ENCODE results near the gene HOXD3. TPM values are rescaled to one million over a fixed set of nuclear protein-coding genes. Genes with fewer than 3 reads are reported as not detected.

The HOXD3 gene
- total and polyA plus RNA-seq, 2 donors (not counting 1 experiment from before 2014, with no cell fraction given), result not detected

DNA sequence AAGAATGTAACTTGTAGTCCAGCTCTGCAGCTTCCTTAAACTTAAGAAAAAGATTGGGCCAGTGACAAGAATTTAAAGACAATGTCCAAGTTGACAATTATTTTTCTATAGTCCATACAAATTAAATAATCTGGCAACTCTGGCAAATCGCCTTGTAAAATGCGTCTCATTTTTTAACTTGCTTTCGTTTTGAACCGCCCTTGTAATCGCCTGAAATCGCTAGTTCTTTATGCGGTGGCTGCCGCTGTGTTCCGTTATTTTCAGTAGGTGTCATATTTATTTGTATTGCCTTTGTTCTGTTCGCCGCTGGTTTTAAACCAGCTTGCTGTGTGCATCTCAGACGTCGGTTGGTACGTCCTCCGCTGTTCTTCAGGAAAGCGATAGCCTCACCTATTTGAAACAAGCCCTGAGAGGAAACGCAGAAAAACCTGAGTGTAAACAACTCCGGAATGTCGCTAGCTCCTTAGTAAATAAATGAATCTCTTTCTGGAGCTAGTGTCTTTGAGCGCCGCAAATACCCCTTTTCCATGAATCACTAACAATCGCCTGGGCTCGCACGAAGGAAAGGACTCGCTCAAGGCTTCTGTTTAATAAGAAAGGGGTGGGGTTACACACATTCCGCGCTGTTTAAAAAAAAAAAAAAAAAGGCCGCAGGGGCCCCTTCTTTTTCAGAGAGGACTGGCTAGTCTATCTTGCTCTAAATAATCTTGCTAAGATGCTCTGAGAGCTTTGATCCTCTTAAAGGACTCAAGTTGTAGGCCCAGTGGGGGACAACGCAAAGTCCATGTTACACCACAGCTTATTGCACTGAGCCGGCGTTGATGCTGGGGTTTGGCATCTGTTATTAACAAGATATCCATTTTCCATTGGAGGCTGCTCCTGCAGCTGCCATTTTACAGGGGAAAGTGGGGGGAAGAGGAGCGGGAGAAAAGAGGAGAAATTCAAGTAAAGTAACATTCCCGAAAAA, 24.6 kb upstream of the HOXD3 start:
- H2AFZ ChIP-seq (ENCODE audit: low read length), result no peak overlapping the region
- no peaks in the 10 kb centered on the region for H4K20me1 ChIP-seq (ENCODE audit: control insufficient read depth, extremely low read depth, insufficient read depth, low read length)
- H3K4me3 ChIP-seq (replicated peaks in 1 of 4; ENCODE audit: control extremely low read depth in 1 of 4, insufficient read depth in 1 of 4, low read depth in 3 of 4, low read length in 4 of 4), result peak overlapping the region in 2 of 4 experiments; percentile 23 to 47
- H3K36me3 ChIP-seq (ENCODE audit: control insufficient read depth, insufficient read depth, low read length), result no peaks in the 10 kb centered on the region
- H3K79me2 ChIP-seq (ENCODE audit: control insufficient read depth, insufficient read depth, low read length), result no peaks in the 10 kb centered on the region
- TF ChIP-seq CTCF (conservative IDR thresholded peaks at IDR 0.05 in 1 of 2, IDR thresholded peaks at IDR 0.05 in 1 of 2; ENCODE audit: low read depth in 1 of 2, low read length in 2 of 2) (no peak), EZH2 (IDR thresholded peaks at IDR 0.05; ENCODE audit: low read length, missing control alignments) (peak; percentile 73)
- peak in 1 of 2 donors; percentile 47 for DNase-seq (ENCODE audit: low read depth in 2 of 2)
- peak overlapping the region; percentile 58 for H3K4me2 ChIP-seq (ENCODE audit: extremely low read depth, insufficient read depth, low read length)
- peaks cover 83% of the 10 kb centered on the region for H3K27me3 ChIP-seq (ENCODE audit: control insufficient read depth, insufficient read depth, low read length)
- H3K27ac ChIP-seq (ENCODE audit: insufficient read depth, low read length), result no peak overlapping the region
- no peak overlapping the region for H3K9ac ChIP-seq (ENCODE audit: insufficient read depth, low read length)
- H3K4me1 ChIP-seq (ENCODE audit: control insufficient read depth, extremely low read depth, insufficient read depth, low read length), result no peaks in the 10 kb centered on the region
- H3K9me3 ChIP-seq (ENCODE audit: control insufficient read depth, insufficient read depth, low read depth, low read length), result no peaks in the 10 kb centered on the region

- Histone ChIP-seq H3K79me2 (ENCODE audit: control insufficient read depth, insufficient read depth, low read length) (no peaks in the 10 kb centered on the region), H2AFZ (ENCODE audit: low read length) (no peak overlapping the region), H3K4me1 (ENCODE audit: control insufficient read depth, extremely low read depth, insufficient read depth, low read length) (no peaks in the 10 kb centered on the region), H3K27me3 (ENCODE audit: control insufficient read depth, insufficient read depth, low read length) (peaks cover 86% of the 10 kb centered on the region), H3K27ac (ENCODE audit: insufficient read depth, low read length) (no peak overlapping the region), H3K9me3 (ENCODE audit: control insufficient read depth, insufficient read depth, low read depth, low read length) (no peaks in the 10 kb centered on the region), H3K4me3 (replicated peaks in 1 of 4; ENCODE audit: control extremely low read depth in 1 of 4, insufficient read depth in 1 of 4, low read depth in 3 of 4, low read length in 4 of 4) (no peak overlapping the region), H3K36me3 (ENCODE audit: control insufficient read depth, insufficient read depth, low read length) (no peaks in the 10 kb centered on the region), H3K9ac (ENCODE audit: insufficient read depth, low read length) (no peak overlapping the region), H4K20me1 (ENCODE audit: control insufficient read depth, extremely low read depth, insufficient read depth, low read length) (no peaks in the 10 kb centered on the region), H3K4me2 (ENCODE audit: extremely low read depth, insufficient read depth, low read length) (no peak overlapping the region)
- no peak for DNase-seq (ENCODE audit: low read depth in 2 of 2)
- TF ChIP-seq EZH2 (IDR thresholded peaks at IDR 0.05; ENCODE audit: low read length, missing control alignments) (no peak), CTCF (conservative IDR thresholded peaks at IDR 0.05 in 1 of 2, IDR thresholded peaks at IDR 0.05 in 1 of 2; ENCODE audit: low read depth in 1 of 2, low read length in 2 of 2) (no peak)
These were observed 23.7 kb upstream of the HOXD3 start for GRCh38 chr2:176133389-176133788.

GRCh38 chr2:176134035-176134434, 23.1 kb upstream of the HOXD3 start:
- Histone ChIP-seq H3K9me3 (ENCODE audit: control insufficient read depth, insufficient read depth, low read depth, low read length) (no peaks in the 10 kb centered on the region), H3K79me2 (ENCODE audit: control insufficient read depth, insufficient read depth, low read length) (no peaks in the 10 kb centered on the region), H3K27ac (ENCODE audit: insufficient read depth, low read length) (no peak overlapping the region), H4K20me1 (ENCODE audit: control insufficient read depth, extremely low read depth, insufficient read depth, low read length) (no peaks in the 10 kb centered on the region), H3K27me3 (ENCODE audit: control insufficient read depth, insufficient read depth, low read length) (peaks cover 87% of the 10 kb centered on the region), H3K36me3 (ENCODE audit: control insufficient read depth, insufficient read depth, low read length) (no peaks in the 10 kb centered on the region), H3K4me1 (ENCODE audit: control insufficient read depth, extremely low read depth, insufficient read depth, low read length) (no peaks in the 10 kb centered on the region), H3K4me3 (replicated peaks in 1 of 4; ENCODE audit: control extremely low read depth in 1 of 4, insufficient read depth in 1 of 4, low read depth in 3 of 4, low read length in 4 of 4) (no peak overlapping the region), H3K9ac (ENCODE audit: insufficient read depth, low read length) (no peak overlapping the region), H3K4me2 (ENCODE audit: extremely low read depth, insufficient read depth, low read length) (no peak overlapping the region), H2AFZ (ENCODE audit: low read length) (no peak overlapping the region)
- DNase-seq (ENCODE audit: low read depth in 2 of 2), result no peak
- TF ChIP-seq CTCF (conservative IDR thresholded peaks at IDR 0.05 in 1 of 2, IDR thresholded peaks at IDR 0.05 in 1 of 2; ENCODE audit: low read depth in 1 of 2, low read length in 2 of 2) (no peak), EZH2 (IDR thresholded peaks at IDR 0.05; ENCODE audit: low read length, missing control alignments) (no peak)

All from fibroblast of lung (primary cell).